Ascending aorta (tissue), 2 donors: ENCODE data around the gene ZC2HC1B. TPM values are rescaled to one million over a fixed set of nuclear protein-coding genes. Genes with fewer than 3 reads are reported as not detected.

Experiments
- DNase-seq, 2 donors: peaks; one replicate each; pipeline ENCODE4 v3.0.0-alpha.2; 2019; ENCODE audit warnings: low spot score in 2 of 2
- H3K27ac ChIP-seq, 2 donors: fragments of 200-600 bp; sonication (generic); one replicate each; pipeline ENCODE4 v1.5.1; 2016 to 2017; ENCODE audit warnings: mild to moderate bottlenecking in 1 of 2
- H3K27me3 ChIP-seq: fragments of 200-600 bp; sonication (generic); one replicate; pipeline ENCODE4 v1.5.1; 2017
- H3K36me3 ChIP-seq, 2 donors: fragments of 200-600 bp; sonication (generic); one replicate each; pipeline ENCODE4 v1.5.1; 2016
- H3K4me1 ChIP-seq, 2 donors: fragments of 200-600 bp; sonication (generic); one replicate each; pipeline ENCODE4 v1.5.1; 2016 to 2017; ENCODE audit warnings: mild to moderate bottlenecking in 1 of 2
- H3K4me3 ChIP-seq, 2 donors: fragments of 200-600 bp; sonication (generic); one replicate each; pipeline ENCODE4 v1.5.1; 2016 to 2017; ENCODE audit warnings: mild to moderate bottlenecking in 1 of 2
- H3K9me3 ChIP-seq, 2 donors: fragments of 200-600 bp; sonication (generic); one replicate each; pipeline ENCODE4 v1.5.1; 2016
- CTCF ChIP-seq, 3 experiments: fragments of 200-600 bp in 2 of 3; fragments of 450-650 bp in 1 of 3; sonication (generic) in 2 of 3; IDR thresholded peaks; one replicate each; pipeline ENCODE4 v1.5.1; 2016 to 2019; ENCODE audit warnings: antibody characterized with exemption in 3 of 3, mild to moderate bottlenecking in 1 of 3, moderate library complexity in 1 of 3
- intact Hi-C: fragments of 100-400 bp; cut with DNase I; formaldehyde crosslinking; loops from one replicate; pipeline ENCODE4 v1.15.1; 2023
- total RNA-seq: library from RNA; depleted of rRNA; stranded (reverse); fragments of >200 nt; gene quantifications from one replicate; pipeline ENCODE4 v1.1.0, GENCODE V29; 2016

Gene ZC2HC1B
- total RNA-seq, 1 donor from 2014 or later = not detected

GRCh38 chr6:143928853-143929252, 64.6 kb downstream of the ZC2HC1B start:
- intact Hi-C loops = no loop called here
- no peak overlapping the region for H3K27ac ChIP-seq
- H3K4me1 ChIP-seq = no peaks in the 10 kb centered on the region
- no peak for DNase-seq
- TF ChIP-seq CTCF (IDR thresholded peaks at IDR 0.05) = no peak
- H3K36me3 ChIP-seq = no peaks in the 10 kb centered on the region
- H3K4me3 ChIP-seq = no peak overlapping the region
- peaks cover 0 to 7% of the 10 kb centered on the region in 2 donors for H3K9me3 ChIP-seq
- H3K27me3 ChIP-seq = no peaks in the 10 kb centered on the region

- Histone ChIP-seq H3K9me3 (peaks cover 0 to 7% of the 10 kb centered on the region in 2 donors), H3K27me3 (no peaks in the 10 kb centered on the region), H3K4me1 (no peaks in the 10 kb centered on the region), H3K27ac (no peak overlapping the region), H3K4me3 (no peak overlapping the region), H3K36me3 (no peaks in the 10 kb centered on the region)
- intact Hi-C loops = no loop called here
- TF ChIP-seq CTCF (IDR thresholded peaks at IDR 0.05) = no peak
- DNase-seq = no peak
Measured at GRCh38 chr6:143929975-143930374, 65.7 kb downstream of the ZC2HC1B start.

- Histone ChIP-seq H3K27ac (no peak overlapping the region), H3K27me3 (no peaks in the 10 kb centered on the region), H3K9me3 (peaks cover 0 to 7% of the 10 kb centered on the region in 2 donors), H3K36me3 (no peaks in the 10 kb centered on the region), H3K4me3 (no peak overlapping the region), H3K4me1 (no peaks in the 10 kb centered on the region)
- no peak for TF ChIP-seq CTCF (IDR thresholded peaks at IDR 0.05)
- intact Hi-C loops = no loop called here
- no peak for DNase-seq
Measured at GRCh38 chr6:143934331-143934730, 70.1 kb downstream of the ZC2HC1B start.

- Histone ChIP-seq H3K4me3 (no peak overlapping the region), H3K36me3 (no peaks in the 10 kb centered on the region), H3K4me1 (no peaks in the 10 kb centered on the region), H3K27ac (no peak overlapping the region), H3K27me3 (no peaks in the 10 kb centered on the region), H3K9me3 (peaks cover 0 to 7% of the 10 kb centered on the region in 2 donors)
- intact Hi-C loops = no loop called here
- TF ChIP-seq CTCF (IDR thresholded peaks at IDR 0.05) = no peak
- no peak for DNase-seq
Measured at GRCh38 chr6:143934867-143935266, 70.6 kb downstream of the ZC2HC1B start.

DNA sequence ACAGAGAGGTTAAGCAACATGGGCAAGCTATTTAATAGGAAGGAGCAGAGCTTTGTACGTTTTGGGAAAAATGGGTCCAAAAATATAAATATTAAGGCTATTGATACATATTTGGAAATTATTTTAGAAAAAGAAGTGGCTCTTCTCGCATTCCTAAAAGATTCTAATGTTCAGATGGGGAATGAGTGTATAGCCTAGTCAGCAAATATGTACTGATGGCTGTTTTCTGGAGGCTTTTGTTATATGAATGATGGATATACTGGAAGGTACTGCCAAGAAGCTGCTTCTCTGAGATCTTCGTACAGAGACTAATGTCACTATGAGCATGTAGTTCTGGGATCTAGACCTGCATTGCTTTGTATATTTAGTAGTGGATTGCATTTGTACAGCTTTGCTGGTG, 72.1 kb downstream of the ZC2HC1B start:
- intact Hi-C loops = no loop called here
- Histone ChIP-seq H3K27ac (no peak overlapping the region), H3K4me1 (no peaks in the 10 kb centered on the region), H3K4me3 (no peak overlapping the region), H3K27me3 (no peaks in the 10 kb centered on the region), H3K36me3 (no peaks in the 10 kb centered on the region), H3K9me3 (peaks cover 0 to 7% of the 10 kb centered on the region in 2 donors)
- TF ChIP-seq CTCF (IDR thresholded peaks at IDR 0.05) = no peak
- no peak for DNase-seq
